HuH-7.5 (cell line): ENCODE data around the gene DNAJC4.
A peak's percentile ranks its signal among the peaks of the same experiment; 100 is the strongest.

Experiments
- DNase-seq: peaks from one replicate; pipeline ENCODE4 v3.0.0; 2011; ENCODE audit warnings: low spot score

Gene DNAJC4, protein sequence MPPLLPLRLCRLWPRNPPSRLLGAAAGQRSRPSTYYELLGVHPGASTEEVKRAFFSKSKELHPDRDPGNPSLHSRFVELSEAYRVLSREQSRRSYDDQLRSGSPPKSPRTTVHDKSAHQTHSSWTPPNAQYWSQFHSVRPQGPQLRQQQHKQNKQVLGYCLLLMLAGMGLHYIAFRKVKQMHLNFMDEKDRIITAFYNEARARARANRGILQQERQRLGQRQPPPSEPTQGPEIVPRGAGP

DNA sequence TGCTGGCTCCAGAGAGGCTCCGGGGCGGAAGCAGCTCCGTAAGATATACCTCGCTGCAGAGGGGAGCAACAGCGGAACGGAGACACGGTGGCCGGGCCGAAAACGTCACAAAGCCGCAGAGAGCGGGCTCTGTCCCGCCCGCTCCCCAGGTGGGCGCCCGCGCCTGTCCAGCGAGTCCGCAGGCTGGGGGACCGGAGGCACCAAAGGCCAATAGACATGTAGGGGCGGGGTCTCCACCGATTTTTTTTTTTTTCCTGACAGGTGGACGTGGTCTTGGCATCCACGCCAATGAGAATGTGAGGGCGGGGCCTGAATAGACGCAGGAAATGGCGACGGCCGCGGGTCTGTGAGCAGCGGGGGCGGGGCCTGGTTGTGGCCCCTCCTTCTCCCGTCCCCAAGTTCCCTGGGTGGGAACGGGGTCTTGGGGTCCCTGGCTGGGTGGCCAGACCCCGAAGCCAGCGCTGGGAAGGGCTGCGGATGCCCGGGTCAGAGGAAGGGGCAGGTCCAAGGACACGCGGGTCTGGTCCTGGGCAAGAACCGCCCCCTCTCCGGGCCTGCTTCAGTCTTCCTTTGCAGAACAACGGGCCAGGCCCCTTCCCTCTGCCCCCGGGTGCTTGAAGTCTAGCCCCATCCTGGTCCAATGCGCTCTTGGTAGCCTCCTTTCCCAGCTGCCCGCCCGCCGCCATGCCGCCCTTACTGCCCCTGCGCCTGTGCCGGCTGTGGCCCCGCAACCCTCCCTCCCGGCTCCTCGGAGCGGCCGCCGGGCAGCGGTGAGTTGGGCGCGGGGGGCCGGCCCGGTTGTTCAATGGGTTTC lies at the start of gene DNAJC4:
TSS of gene DNAJC4 (plus strand) at position 378 of the 814 bp plus-strand sequence. CDS start at position 685, 307 bp downstream.
- DNase-seq = peak; percentile 88

- no peak for DNase-seq
Observed at GRCh38 chr11:64180891-64181290, 49.5 kb upstream of the DNAJC4 start.

- no peak for DNase-seq
Observed at GRCh38 chr11:64181506-64182411, 48.6 kb upstream of the DNAJC4 start.

DNA sequence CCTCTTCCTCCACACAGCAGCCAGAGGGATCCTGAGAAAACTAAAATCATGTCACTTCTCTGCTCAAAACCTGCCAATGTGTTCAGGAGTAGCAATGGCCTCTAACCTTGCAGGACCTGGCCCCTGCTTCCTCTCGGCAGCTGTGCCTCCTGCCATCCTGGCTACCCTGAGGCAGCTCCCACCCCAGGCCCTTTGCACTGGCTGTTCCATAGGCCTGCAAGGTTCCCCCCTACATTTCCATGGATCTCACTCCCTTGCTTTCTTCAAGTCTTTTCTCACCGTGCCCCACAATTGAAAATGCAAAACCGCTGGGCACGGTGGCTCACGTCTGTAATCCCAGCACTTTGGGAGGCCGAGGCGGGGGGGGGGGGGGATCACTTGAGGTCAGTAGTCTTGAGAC lies 46.5 kb upstream of the DNAJC4 start:
- no peak for DNase-seq

- DNase-seq = peak; percentile 54
Observed at GRCh38 chr11:64185175-64185692, 45.1 kb upstream of the DNAJC4 start.

DNA sequence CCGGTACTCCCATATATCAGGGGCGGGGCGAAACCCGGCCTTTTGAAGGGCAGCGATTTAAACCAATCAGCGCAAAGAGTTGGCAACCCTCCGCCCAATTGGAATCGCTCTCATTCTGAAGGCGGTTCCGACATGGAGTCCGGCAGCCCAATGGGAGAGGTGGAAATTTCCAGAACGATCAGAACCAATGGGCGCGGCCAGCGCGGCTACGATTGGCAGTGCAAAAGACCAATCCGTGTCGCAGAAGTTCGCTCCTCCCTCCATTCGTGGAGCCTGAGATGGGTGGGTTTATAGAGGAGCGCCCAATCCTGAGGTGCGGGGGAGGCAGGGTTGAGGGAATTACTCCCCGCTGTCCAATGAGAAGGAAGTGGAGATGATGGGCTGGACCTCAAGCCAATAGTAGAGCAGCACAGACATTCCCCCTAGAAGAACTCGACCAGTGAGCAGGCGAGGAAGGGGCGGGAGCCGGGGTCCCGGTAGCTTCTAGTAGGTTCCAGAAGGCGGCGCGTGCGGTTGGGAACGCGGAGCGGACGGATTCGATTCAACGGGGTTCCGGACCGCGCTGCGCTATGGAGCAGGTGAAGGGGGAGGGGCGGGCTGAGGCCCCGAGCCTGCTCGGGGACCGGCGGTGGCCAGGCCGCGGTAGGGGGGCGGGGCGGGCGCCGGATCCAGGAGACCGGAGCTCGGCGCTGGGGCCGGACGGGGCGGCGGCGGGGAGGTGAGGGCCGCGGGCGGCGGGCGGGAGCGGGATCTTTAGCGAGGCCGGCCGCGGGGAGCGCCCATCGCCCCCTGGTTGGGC lies 44.5 kb upstream of the DNAJC4 start, which contains the start of gene STIP1:
TSS of gene STIP1 (plus strand) at position 479 of the 799 bp plus-strand sequence. CDS start at position 570, 91 bp downstream.
- DNase-seq = peak; percentile 97

DNA sequence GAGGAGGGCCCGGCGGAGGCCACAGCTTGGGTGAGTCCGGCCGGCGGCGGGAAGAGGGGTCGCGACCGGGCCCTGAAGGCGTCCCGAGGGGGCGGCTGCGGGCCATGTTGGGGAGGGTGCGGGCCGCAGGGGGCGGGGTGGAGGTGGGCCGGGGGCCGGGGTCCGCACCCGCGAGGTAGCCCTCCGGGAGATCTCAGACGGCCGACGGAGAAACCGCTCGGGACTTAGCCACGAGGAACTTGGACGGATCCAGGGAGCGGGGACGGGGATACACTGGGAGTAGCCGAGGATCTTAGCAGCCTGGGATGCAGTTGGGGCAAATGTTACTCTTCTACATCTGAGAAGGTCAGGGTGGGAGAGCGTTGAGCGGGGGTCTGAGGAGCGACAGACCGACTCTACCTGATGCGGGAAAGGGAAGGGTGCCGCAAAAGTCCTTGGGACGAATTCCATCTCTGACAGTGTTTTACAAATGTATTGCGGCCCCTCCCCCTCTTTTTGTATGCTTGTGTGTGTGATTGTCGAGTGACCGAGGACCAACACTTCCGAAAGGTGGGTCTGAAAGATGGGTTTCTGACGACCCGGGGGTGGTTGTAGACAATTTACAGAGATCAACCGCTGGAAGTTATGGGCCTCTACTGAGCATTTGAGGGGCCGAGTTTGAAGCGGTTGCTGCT lies 43.7 kb upstream of the DNAJC4 start:
- no peak for DNase-seq

GRCh38 chr11:64192434-64192833 lies 37.9 kb upstream of the DNAJC4 start:
- no peak for DNase-seq

DNA sequence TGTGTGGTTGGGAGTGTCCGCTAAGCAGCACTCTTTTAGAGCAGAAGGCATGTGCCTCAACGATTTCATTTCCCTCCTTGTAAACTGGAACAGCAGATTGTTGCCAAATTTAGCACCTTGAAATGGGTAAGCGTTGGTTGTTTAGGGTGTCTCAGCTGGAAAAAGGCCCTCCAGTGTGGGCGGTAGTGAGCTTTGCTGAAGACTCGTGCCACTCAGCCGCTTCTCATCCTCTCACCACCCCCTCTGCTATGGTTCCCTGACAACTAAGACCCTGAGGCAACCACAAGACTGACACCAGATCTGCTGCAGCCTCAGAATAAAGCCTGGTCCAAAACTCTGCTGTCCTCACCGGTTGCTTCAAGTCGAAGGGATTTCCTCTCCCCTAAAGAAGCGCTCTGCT lies 33.7 kb upstream of the DNAJC4 start:
- no peak for DNase-seq

DNA sequence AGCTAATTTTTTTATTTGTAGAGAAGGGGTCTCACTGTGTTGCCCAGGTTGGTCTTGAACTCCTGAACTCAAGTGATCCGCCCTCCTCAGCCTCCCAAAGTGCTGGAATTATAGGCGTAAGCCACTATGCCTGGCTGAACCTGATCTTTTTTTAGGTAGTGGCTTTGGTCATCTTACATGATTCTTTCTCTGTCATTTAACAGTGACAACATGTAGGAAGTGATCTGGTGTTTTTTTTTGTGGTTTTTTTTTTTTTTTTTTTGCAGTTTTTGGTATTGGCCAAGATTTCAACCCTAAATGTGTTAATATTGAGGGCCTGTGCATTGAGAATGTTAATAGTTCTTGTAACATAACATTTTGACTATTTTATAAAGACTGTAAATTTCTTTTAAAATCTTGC lies 31.8 kb upstream of the DNAJC4 start:
- no peak for DNase-seq

DNA sequence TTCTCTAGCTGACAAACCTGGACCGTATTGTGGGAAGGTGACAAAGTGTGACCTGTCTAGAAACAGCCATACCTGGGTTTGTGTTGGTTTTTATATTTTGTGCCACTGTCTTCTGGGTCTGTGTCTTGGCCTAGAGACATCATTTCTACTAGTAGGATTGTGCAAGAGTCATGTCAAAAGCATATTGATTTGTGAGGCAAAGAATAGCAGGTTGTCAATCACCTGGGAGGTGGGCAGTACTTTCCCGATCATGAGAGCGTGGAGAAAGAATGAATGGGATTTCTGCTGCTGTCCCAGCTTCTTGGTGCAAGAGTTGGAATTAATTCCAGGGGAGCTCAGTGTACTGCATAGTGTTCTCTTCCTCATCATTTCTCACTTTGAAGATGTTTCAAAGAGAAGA lies 28.8 kb upstream of the DNAJC4 start:
- DNase-seq = no peak

DNA sequence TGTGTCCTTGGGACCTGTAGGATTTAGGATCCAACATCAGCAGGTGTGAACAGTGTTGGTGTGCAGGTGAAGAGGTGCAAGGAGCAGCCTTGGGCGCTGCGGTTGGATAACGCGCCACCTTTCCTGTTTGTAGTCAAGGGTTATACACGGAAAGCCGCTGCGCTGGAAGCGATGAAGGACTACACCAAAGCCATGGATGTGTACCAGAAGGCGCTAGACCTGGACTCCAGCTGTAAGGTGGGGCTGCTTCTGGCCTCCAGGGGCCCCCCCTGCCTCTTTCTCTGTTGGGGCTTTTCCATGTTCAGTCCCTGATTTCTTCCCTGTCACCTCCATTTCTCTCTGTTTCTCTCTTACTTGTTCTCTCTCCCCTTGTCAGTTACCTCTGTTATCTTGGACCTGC lies 27.4 kb upstream of the DNAJC4 start:
- no peak for DNase-seq

DNA sequence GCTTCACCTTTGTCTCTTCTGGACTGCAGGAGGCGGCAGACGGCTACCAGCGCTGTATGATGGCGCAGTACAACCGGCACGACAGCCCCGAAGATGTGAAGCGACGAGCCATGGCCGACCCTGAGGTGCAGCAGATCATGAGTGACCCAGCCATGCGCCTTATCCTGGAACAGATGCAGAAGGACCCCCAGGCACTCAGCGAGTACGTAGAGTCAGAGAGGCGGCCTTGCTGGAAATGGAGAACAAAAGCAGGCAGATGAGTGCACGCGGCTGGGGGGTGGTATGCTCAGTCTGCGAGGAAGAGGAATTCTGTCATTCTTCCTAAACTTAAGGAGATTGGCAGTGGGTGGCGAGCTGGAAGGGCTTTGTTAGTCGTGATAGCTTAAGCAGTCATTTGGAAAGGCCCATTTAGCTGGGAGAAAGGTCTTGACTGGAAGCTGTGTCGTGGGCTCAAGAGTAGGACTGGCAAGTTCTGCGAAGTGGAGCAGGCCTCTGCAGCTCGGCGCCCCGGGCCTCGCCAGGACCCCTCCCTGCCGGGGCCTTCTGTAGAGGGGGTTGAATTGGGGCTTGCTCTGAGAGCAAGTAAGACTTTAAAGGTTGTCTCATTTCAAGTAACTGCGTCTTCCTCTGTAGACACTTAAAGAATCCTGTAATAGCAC lies 26.8 kb upstream of the DNAJC4 start:
- DNase-seq = no peak

- DNase-seq = no peak
Observed at GRCh38 chr11:64204080-64204440, 26.3 kb upstream of the DNAJC4 start.

DNA sequence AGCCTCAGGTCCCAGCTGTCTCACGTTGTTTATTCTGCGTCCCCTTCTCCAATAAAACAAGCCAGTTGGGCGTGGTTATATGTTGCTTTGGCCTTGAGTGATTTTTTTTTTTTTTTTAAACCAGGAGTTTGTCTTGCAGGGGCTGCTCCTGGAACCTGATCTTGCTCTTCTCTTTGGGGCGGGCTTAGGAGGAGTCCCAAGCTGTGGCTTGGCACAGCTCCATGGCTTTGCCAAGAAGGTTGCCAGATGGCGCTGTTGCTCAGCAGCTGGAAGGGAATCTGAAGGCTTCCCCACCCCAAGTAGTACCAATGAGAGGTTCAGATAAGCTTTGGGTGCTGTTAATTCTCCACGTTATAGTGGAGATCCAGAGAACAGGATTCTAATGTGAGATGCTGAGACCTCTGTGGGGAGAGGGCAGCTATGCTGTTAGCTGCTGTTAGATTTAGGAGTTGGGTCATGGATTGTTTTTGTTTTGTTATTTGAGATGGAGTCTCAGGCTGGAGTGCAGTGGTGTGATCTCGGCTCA lies 25.8 kb upstream of the DNAJC4 start:
- peak; percentile 80 for DNase-seq

DNA sequence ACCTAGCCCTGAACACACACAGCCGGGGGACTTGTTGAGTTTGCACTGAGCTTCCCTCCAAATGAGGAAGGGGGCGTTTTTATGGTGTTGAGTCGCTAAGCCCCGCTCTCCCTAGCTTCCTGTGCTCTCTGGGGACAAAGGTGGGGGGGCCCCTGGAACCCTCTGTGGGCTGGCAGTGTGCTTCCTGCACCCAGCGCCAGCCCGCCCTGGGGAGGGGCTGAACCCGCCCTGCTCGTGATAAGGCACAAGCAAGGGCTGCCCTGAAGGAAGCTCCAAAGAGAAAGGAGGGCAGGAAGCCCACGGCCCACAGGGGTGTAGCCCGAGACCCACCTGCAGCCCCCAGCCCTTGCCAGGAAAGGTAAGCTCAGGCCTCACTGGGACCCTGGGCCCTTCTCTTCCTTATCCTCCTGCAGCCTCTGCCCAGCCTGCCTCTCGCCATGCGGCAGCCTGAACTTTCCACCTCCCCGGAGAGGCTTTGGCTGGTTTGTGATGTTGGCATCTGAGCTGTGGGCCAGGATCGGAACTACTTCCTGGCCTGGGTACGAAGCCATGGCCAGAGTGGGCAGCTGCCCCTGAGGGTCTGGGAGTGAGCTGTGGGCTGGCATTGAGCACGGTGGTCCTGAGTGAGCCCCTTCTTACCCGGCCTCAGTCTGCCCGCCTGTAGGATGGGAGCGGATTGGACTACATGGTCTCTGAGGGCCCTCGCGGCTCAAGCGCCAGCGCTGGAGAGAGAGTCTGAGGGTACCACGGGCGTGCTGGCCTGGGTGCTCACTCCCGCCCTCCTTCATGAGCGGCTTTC lies 23.7 kb upstream of the DNAJC4 start, which contains the start of gene FERMT3:
TSS of gene FERMT3 (plus strand) at position 265 of the 799 bp plus-strand sequence. CDS start 644 bp downstream, outside the sequence.
- no peak for DNase-seq

DNA sequence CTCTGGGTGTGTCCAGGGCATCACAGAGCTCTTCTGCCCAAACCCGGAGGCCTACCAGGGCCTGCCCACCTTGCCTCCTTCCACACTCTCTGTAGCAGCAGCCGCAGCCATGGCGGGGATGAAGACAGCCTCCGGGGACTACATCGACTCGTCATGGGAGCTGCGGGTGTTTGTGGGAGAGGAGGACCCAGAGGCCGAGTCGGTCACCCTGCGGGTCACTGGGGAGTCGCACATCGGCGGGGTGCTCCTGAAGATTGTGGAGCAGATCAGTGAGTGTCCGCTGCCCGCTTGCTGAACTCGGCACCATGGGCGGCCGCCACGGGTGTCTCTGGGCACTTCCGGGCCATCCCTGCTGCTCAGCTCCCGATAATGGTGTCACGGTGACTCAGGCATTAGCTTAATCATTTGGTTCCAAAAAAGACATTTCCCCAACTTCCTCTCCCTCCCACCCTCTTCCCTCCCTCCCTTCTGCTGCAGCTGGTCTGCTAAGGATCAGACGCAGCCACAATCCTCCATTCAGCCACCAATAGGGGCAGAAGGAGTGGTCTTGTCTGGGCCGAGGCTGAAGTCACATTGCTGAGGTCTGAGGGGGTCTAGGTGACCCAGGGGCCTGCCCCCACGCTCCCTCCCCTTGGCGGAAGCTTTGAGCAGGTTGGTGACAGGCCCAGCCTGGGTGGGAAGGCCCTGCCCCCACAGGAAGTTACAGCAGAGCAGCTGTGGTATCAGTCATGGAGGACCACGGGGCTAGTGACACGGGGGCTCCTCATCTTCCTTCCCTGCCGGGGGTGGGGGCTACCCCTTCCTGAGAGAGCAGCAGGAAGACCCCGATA lies 22.9 kb upstream of the DNAJC4 start:
- no peak for DNase-seq
